ENCODE results near the gene C5orf15.
"Not testable (repeated sequence)": the region's sequence is repeated elsewhere in the genome, so short reads cannot be mapped to it uniquely, and the experiment has no call there.

Gene C5orf15

DNA sequence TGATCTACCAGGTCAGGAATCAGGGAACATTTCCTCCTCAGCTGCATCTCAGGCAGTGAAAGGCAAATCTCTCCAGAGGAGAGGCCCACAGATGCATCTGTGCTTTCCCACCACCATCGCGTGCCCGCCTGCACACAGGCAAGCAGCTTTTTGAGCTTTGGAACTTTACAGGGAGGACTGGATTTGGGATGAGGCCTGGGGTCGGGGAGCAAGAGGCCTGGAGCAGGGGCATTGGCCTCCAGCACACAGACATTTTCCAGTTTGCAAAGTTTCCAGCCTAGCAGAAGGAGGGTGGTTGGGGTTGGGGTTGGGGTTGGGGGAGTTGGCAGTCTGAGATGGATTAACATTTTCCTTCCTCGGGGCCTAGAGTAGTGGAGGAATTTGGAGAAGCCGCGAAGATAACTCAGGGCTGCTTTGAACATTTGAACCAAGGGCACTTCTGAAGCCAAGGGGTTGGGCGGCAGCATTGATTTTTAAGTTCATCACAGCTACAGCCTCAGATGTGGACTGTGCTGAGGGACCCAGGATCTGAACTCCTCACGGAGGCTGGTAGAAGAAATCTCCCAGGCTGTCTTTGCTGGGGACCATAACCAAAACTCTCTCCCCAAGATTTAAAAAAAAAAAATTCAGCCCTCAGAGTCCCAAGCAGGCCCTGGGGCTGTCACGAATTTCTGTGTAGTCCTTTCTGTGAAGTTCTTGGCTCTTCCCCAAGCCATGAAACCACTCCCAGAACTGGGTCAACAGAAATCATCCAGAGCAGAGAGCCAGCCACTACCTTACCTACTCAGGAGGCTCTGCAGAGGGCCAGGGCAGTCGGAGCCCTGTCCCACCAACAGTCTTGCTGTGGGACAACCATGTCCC lies 25.6 kb downstream of the C5orf15 start:
- Histone ChIP-seq H3K9ac (ENCODE audit: low read length) (no peak overlapping the region), H3K27ac (ENCODE audit: low read length) (no peak overlapping the region), H3K9me3 (ENCODE audit: control insufficient read depth, low read depth, low read length) (no peaks in the 10 kb centered on the region), H3K27me3 (ENCODE audit: control insufficient read depth, insufficient read depth, low read length) (no peaks in the 10 kb centered on the region), H3K36me3 (ENCODE audit: control insufficient read depth, low read depth, low read length) (no peaks in the 10 kb centered on the region), H3K4me1 (ENCODE audit: control insufficient read depth, low read depth, low read length) (no peaks in the 10 kb centered on the region), H3K4me3 (ENCODE audit: low read length) (no peak overlapping the region)

DNA sequence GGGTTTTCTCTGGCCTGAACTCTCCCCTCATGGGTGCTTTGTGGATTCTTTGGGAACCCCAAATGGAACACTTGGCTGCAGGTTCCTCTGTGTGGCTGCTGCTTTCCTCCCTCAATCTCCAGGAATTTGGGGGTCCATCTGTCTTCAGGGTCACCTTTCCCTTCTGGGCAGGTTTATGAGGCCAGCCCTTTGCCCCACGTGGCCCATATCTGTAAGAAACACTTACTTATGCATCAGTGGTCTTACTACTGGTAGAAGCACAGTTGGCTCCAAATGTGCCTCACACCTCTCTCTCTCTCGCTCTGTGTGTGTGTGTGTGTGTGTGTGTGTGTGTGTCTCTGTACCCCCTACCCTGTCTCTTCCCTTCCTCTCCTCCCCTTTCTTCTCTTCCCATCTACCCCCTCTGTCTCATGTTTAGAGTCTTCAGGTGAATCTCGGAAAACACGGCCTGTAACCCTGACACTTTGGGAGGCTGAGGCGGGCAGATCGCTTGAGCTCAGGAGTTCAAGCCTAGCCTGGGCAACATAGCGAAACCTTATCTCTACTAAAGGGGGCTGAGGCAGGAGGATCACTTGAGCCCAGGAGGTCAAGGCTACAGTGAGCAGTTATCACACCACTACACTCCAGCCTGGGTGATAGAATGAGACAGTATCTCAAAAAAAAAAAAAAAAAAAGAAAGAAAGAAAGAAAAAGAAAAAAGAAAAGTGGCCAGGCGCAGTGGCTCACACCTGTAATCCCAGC lies 26.8 kb downstream of the C5orf15 start:
- no peaks in the 10 kb centered on the region for H3K36me3 ChIP-seq (ENCODE audit: control insufficient read depth, low read depth, low read length)
- no peak overlapping the region for H3K9ac ChIP-seq (ENCODE audit: low read length)
- no peaks in the 10 kb centered on the region for H3K9me3 ChIP-seq (ENCODE audit: control insufficient read depth, low read depth, low read length)
- no peaks in the 10 kb centered on the region for H3K27me3 ChIP-seq (ENCODE audit: control insufficient read depth, insufficient read depth, low read length)
- H3K27ac ChIP-seq (ENCODE audit: low read length) = no peak overlapping the region
- no peak overlapping the region for H3K4me3 ChIP-seq (ENCODE audit: low read length)
- H3K4me1 ChIP-seq (ENCODE audit: control insufficient read depth, low read depth, low read length) = no peaks in the 10 kb centered on the region

GRCh38 chr5:133939668-133940067 lies 28.8 kb downstream of the C5orf15 start:
- Histone ChIP-seq H3K9ac (ENCODE audit: low read length) (no peak overlapping the region), H3K27me3 (ENCODE audit: control insufficient read depth, insufficient read depth, low read length) (no peaks in the 10 kb centered on the region), H3K4me3 (ENCODE audit: low read length) (no peak overlapping the region), H3K4me1 (ENCODE audit: control insufficient read depth, low read depth, low read length) (no peaks in the 10 kb centered on the region), H3K36me3 (ENCODE audit: control insufficient read depth, low read depth, low read length) (no peaks in the 10 kb centered on the region), H3K27ac (ENCODE audit: low read length) (no peak overlapping the region), H3K9me3 (ENCODE audit: control insufficient read depth, low read depth, low read length) (no peaks in the 10 kb centered on the region)

DNA sequence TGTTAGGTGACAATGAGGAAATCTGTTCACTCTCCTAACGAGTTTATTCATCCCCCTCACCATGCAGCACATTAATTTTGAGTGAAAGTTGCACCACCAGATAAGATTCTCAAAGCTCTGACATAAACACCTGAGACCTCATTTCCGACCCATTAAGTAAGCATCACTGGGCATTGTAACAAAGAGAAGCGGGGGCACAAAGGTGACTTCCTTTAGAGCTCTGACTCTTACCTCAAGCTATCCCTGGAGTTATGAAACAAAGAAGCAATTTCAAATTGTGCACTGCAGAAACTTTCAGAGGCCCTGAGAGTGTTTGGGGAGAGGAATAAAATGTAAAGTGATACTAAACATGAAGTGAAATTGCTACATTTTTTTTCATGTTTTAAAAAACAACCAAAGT lies 29.5 kb downstream of the C5orf15 start:
- H3K4me3 ChIP-seq (ENCODE audit: low read length) = no peak overlapping the region
- no peak overlapping the region for H3K9ac ChIP-seq (ENCODE audit: low read length)
- no peaks in the 10 kb centered on the region for H3K27me3 ChIP-seq (ENCODE audit: control insufficient read depth, insufficient read depth, low read length)
- H3K4me1 ChIP-seq (ENCODE audit: control insufficient read depth, low read depth, low read length) = no peaks in the 10 kb centered on the region
- no peak overlapping the region for H3K27ac ChIP-seq (ENCODE audit: low read length)
- H3K9me3 ChIP-seq (ENCODE audit: control insufficient read depth, low read depth, low read length) = no peaks in the 10 kb centered on the region
- no peaks in the 10 kb centered on the region for H3K36me3 ChIP-seq (ENCODE audit: control insufficient read depth, low read depth, low read length)

- H3K4me1 ChIP-seq (ENCODE audit: control insufficient read depth, low read depth, low read length) = no peaks in the 10 kb centered on the region
- no peak overlapping the region for H3K4me3 ChIP-seq (ENCODE audit: low read length)
- H3K27ac ChIP-seq (ENCODE audit: low read length) = no peak overlapping the region
- no peaks in the 10 kb centered on the region for H3K36me3 ChIP-seq (ENCODE audit: control insufficient read depth, low read depth, low read length)
- H3K9ac ChIP-seq (ENCODE audit: low read length) = no peak overlapping the region
- no peaks in the 10 kb centered on the region for H3K27me3 ChIP-seq (ENCODE audit: control insufficient read depth, insufficient read depth, low read length)
- H3K9me3 ChIP-seq (ENCODE audit: control insufficient read depth, low read depth, low read length) = no peaks in the 10 kb centered on the region
These were observed 30.2 kb downstream of the C5orf15 start for GRCh38 chr5:133938039-133938821.

- H3K9me3 ChIP-seq (ENCODE audit: control insufficient read depth, low read depth, low read length); H3K9ac ChIP-seq (ENCODE audit: low read length); H3K36me3 ChIP-seq (ENCODE audit: control insufficient read depth, low read depth, low read length); H3K27ac ChIP-seq (ENCODE audit: low read length); H3K27me3 ChIP-seq (ENCODE audit: control insufficient read depth, insufficient read depth, low read length); H3K4me1 ChIP-seq (ENCODE audit: control insufficient read depth, low read depth, low read length); H3K4me3 ChIP-seq (ENCODE audit: low read length): not testable (repeated sequence)
These were observed 30.8 kb downstream of the C5orf15 start for GRCh38 chr5:133937628-133938027.

- H3K4me1 ChIP-seq (ENCODE audit: control insufficient read depth, low read depth, low read length) = no peaks in the 10 kb centered on the region
- no peaks in the 10 kb centered on the region for H3K36me3 ChIP-seq (ENCODE audit: control insufficient read depth, low read depth, low read length)
- H3K9ac ChIP-seq (ENCODE audit: low read length) = no peak overlapping the region
- no peak overlapping the region for H3K4me3 ChIP-seq (ENCODE audit: low read length)
- H3K9me3 ChIP-seq (ENCODE audit: control insufficient read depth, low read depth, low read length) = no peaks in the 10 kb centered on the region
- no peaks in the 10 kb centered on the region for H3K27me3 ChIP-seq (ENCODE audit: control insufficient read depth, insufficient read depth, low read length)
- H3K27ac ChIP-seq (ENCODE audit: low read length) = no peak overlapping the region
These were observed 31.8 kb downstream of the C5orf15 start for GRCh38 chr5:133936651-133937015.

- not testable (repeated sequence) for H3K27ac ChIP-seq (ENCODE audit: low read length); H3K9me3 ChIP-seq (ENCODE audit: control insufficient read depth, low read depth, low read length); H3K9ac ChIP-seq (ENCODE audit: low read length); H3K36me3 ChIP-seq (ENCODE audit: control insufficient read depth, low read depth, low read length); H3K27me3 ChIP-seq (ENCODE audit: control insufficient read depth, insufficient read depth, low read length); H3K4me3 ChIP-seq (ENCODE audit: low read length); H3K4me1 ChIP-seq (ENCODE audit: control insufficient read depth, low read depth, low read length)
These were observed 32.3 kb downstream of the C5orf15 start for GRCh38 chr5:133935991-133936650.

DNA sequence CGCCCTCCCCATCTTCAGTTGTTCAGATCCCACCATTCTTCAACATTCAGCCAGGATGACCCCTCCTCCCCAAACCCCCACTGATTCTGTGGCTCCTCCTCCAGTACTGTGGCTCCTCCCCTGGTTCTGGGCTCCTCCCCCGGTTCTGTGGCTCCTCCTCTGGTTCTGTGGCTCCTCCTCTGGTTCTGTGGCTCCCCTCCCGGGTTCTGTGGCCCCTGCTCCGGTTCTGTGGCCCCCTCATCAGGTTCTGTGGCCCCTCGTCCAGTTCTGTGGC lies 32.8 kb downstream of the C5orf15 start:
- H3K36me3 ChIP-seq (ENCODE audit: control insufficient read depth, low read depth, low read length) = no peaks in the 10 kb centered on the region
- no peaks in the 10 kb centered on the region for H3K27me3 ChIP-seq (ENCODE audit: control insufficient read depth, insufficient read depth, low read length)
- no peaks in the 10 kb centered on the region for H3K4me1 ChIP-seq (ENCODE audit: control insufficient read depth, low read depth, low read length)
- H3K27ac ChIP-seq (ENCODE audit: low read length) = no peak overlapping the region
- H3K9me3 ChIP-seq (ENCODE audit: control insufficient read depth, low read depth, low read length) = no peaks in the 10 kb centered on the region
- no peak overlapping the region for H3K4me3 ChIP-seq (ENCODE audit: low read length)
- H3K9ac ChIP-seq (ENCODE audit: low read length) = no peak overlapping the region

DNA sequence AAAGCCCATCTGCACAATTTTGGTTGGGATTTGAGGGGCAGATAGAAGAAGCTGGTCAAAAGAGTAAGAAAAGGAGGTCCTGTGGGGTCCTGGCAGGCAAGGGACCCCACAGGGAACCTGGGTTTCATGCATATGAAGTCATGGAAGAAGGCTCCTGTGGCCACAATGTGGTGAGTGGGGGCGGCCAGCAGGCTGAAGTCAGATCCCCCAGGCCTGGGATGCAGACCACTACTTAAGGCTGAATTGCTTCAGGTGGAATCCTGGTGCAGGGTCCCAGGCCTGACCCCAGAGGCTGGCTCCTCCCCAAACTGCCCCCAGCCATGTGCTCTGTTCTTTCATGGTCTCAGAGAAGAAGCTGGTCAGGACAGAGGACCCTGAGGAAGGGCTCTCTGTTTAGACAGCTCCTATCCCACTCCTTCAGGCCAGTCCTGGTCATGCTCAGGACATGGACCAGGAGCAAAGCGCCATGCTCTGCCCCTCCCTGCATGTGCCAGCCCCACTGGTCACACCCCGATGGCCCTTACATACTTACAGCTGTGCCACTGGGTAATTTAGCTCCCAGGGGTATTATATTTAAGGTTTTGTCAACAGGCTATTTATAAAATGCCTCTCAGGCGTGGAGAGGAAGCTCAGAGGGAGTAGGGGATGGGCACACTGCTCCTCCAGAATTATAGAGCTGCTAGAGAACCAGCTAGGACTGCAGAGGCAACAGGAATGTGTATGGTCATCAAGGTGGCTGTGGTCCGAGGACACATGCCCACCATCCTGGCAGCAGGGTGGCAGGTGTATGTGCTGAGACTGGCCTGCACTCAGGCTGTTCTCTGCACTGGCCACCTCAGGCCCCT lies 33.4 kb downstream of the C5orf15 start:
- no peaks in the 10 kb centered on the region for H3K4me1 ChIP-seq (ENCODE audit: control insufficient read depth, low read depth, low read length)
- H3K9me3 ChIP-seq (ENCODE audit: control insufficient read depth, low read depth, low read length) = no peaks in the 10 kb centered on the region
- H3K36me3 ChIP-seq (ENCODE audit: control insufficient read depth, low read depth, low read length) = no peaks in the 10 kb centered on the region
- no peak overlapping the region for H3K27ac ChIP-seq (ENCODE audit: low read length)
- no peak overlapping the region for H3K4me3 ChIP-seq (ENCODE audit: low read length)
- no peaks in the 10 kb centered on the region for H3K27me3 ChIP-seq (ENCODE audit: control insufficient read depth, insufficient read depth, low read length)
- H3K9ac ChIP-seq (ENCODE audit: low read length) = no peak overlapping the region

- no peaks in the 10 kb centered on the region for H3K36me3 ChIP-seq (ENCODE audit: control insufficient read depth, low read depth, low read length)
- no peaks in the 10 kb centered on the region for H3K4me1 ChIP-seq (ENCODE audit: control insufficient read depth, low read depth, low read length)
- H3K4me3 ChIP-seq (ENCODE audit: low read length) = no peak overlapping the region
- H3K27ac ChIP-seq (ENCODE audit: low read length) = no peak overlapping the region
- no peaks in the 10 kb centered on the region for H3K9me3 ChIP-seq (ENCODE audit: control insufficient read depth, low read depth, low read length)
- no peaks in the 10 kb centered on the region for H3K27me3 ChIP-seq (ENCODE audit: control insufficient read depth, insufficient read depth, low read length)
- H3K9ac ChIP-seq (ENCODE audit: low read length) = no peak overlapping the region
These were observed 34.1 kb downstream of the C5orf15 start for GRCh38 chr5:133934311-133934710.

Data from iPS-18a (cell line).